GM18873 (cell line): ENCODE results near the gene BBIP1.

Source experiments
- ATAC-seq: cut with Tn5 transposase; IDR thresholded peaks from one replicate; pipeline ENCODE4 v1.9.1; 2021; ENCODE audit warnings: mild to moderate bottlenecking, moderate library complexity, moderate number of reproducible peaks; ENCODE audit not compliant: unreplicated experiment, low FRiP score

BBIP1 gene

DNA sequence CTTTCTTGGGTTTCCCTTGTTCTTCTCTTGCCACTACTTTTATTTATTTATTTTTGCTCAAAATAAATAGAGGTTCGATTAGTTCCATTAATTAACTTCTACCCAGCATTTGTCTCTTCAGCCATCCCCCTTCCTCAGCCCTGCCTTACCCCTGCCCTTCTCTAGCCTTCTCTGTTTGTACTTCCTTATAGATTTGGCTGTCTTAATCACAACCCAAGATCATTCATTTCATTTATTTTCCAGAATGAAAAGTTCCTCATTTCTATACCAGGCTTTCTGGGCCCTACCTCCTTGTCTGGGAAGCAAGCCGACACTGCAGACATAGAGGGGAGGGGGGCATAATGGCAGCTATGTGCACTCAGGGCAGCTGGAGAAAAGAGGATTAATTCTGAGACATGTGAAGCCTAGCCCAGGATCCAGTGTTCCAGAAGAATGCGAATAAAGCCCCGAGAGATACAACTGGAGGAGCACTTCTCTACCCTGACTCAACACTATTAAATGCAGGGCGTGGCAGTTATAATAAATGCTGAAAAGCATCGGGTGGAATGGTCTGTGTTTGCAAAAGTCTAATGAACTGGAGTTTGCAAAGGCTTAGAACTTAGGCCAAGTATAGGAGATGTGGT lies 53.7 kb downstream of the BBIP1 start:
- ATAC-seq = no peak

- peak; percentile 73 for ATAC-seq
Observed at GRCh38 chr10:110864662-110865140, 54.3 kb downstream of the BBIP1 start.

DNA sequence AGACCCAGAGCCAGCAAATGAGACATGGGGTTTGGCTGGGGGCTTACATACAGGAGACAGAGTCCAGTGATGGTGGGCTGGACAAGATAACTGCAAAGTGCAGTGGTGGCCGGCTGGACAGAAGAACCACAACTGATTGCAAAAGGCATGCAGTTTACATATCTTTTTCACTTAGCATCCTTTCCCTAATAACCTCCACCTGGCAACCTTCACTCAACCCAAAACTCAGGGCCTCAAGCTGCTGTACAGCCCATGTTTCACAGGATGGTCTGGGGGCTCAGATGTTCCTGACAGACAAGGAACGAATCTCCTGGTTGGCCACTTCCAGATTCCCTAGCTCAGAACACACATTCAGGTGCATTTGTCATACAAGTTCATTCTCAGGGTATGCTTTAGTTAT lies 55.0 kb downstream of the BBIP1 start:
- no peak for ATAC-seq

DNA sequence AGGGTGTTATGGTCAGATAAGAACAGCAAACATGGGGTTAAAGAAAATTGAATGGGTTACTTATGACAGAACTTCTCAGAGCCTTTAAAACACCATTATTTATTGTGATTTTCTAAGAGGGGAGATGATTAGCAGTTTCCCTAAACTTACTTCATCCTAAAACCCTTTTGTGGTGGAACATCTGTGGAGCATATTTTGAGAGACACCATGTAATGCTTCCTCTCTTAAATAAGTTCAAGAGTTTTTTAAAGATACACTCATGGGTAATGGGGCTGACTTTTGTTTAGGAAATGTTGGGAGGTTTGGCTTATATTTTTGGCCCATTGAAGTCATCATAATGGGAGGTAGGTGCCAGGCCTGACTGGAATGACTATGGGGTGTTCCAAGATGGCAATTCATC lies 55.6 kb downstream of the BBIP1 start:
- no peak for ATAC-seq

DNA sequence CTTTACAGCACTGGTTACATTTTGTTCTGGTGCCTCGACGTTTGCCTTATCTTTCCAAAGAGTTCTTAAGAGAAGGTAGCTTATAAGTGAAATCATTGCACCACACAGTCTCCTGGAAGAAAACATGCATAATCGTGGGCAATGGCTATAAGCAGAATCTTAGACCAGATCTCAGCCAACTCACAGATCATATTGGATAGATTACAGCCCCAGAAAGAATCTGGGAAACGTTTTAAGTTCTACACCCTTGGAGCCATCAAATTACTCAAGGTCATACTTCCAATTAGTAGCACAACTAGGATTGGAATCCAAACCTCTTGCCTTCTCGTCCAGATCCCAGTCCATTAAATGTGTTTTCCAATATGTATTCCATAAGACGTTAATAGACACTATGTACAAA lies 56.0 kb downstream of the BBIP1 start:
- no peak for ATAC-seq

- ATAC-seq = no peak
Observed at GRCh38 chr10:110861930-110862649, 56.9 kb downstream of the BBIP1 start.

DNA sequence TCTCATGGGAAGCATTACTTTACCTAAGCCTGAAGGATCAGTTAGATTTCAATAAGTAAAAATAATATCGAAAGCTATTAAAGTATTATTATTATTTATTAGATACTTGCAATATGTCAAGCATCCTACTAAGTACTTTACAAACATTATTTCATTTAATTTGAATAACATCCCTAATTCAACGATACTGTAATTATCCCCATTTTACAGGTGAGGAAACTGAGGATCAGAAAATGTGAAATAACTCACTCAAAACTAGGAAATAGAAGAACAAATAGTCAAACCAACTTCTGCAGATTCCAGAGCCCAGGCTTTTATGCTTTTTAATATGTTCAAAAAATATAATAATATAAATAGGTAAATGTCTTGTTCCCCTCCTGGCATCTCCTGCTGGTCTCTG lies 57.5 kb downstream of the BBIP1 start:
- no peak for ATAC-seq

GRCh38 chr10:110860576-110861241 lies 58.3 kb downstream of the BBIP1 start:
- no peak for ATAC-seq

- ATAC-seq = no peak
Observed at GRCh38 chr10:110859973-110860376, 59.0 kb downstream of the BBIP1 start.

DNA sequence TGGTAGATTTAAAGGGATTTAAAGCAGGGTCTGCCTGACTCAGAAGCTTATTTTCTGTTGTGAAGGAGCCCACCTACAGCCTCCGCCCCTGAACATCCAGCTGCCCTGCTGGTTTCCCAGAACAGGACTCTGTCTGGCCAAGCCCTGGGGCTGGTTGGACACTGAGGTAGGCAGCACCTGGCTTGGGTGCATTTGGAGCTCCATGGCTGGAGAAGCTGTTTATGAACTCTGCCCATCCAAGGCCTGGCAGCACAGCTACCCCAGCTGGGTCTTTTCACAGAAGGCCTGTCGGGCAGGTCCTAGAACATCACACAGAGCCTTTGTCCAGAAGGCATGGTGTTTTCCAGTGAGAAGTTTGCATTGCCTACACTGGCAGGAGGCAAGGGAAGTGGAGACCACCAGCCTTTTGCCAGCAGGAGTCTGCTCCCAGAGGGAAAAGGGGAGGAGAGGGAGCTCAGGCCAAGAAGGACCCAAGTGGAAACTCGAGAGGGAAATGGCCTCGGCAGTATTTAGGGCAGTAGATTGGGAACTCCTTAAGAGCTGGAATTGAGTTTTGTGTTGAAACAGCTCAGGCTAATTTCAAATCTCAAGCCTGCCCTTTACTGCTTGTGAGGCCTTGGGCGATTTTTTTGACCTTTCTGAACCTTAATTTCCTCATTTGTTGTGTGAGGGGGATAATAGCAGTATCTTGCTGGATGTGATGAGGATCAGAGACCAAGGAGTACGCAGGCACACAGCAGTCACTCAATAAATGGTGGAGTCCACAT lies 59.6 kb downstream of the BBIP1 start:
- no peak for ATAC-seq

GRCh38 chr10:110858297-110858934 lies 60.6 kb downstream of the BBIP1 start:
- ATAC-seq = no peak

DNA sequence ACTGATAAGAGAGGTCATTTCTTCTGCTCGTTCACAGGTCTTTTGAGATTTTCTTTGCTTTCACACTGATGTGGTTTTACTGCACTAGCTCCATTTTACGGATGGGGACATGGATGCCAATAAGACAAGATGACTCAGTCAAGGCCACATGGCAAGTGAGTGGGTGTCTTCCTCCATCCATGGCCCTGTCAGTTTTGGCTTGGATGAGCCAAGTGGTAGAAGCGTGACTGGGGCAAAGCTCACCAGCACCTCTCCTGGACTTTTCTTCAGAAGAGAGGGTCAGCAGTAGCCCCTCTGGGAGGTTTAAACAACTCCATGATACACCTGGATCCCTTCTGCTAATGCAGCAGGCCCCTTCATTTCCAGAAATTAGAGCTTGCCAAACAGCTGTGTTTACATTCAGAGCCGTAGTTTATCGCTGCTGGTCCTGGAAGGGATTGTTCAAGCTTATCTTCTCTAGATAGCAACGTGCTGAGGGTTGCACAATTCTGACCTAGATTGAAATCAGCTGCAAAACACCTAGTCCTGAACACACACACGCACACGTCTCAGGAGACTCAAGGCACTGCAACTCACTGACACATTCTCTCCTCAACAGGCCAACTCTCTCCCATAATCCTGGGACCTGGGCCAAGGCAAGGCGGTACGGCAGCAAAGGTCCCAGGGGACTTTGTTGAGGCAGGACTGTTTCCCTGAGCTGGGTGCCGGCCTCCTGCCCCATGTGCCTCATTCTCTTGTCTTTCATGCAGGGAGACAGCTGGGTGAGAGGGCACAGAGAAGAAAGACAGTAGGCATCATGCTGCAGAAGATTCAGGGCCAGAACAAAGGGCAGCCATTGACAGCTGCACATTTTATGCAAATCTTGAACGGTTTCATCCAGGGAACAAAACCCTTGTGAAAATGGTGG lies 61.5 kb downstream of the BBIP1 start:
- ATAC-seq = no peak

DNA sequence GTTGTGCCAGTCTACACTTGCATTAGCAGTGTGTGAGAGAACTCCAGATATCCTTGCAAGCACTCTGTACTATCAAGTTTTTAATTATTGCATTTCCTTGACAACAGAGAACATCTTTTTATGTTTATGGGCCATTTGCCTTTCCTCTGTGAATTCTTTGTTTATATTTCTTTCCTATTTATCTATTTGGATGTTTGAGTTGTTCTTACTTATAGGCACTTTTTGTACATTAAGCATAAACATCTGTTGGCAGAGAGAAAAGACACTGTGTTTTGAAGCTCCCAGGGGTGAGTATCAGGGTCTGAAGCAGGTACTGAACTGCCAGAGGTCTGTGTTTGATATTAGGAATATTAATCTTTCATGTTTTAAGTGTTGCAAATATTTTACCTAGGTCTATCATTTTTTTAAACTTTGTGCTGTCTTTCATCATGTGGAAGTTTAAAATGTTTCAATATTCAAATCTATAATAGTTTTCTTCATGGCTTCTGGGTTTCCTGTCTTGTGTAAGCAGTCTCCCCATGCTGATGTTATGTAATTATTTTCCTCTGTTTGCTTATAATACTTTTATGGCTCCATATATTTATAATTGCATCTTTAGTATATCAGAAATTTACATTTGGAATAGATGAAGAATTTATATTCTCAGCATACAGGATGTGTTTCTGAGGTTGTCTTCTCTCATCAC lies 64.9 kb downstream of the BBIP1 start:
- no peak for ATAC-seq

- ATAC-seq = no peak
Observed at GRCh38 chr10:110852947-110853346, 66.0 kb downstream of the BBIP1 start.

- no peak for ATAC-seq
Observed at GRCh38 chr10:110852255-110852896, 66.6 kb downstream of the BBIP1 start.

DNA sequence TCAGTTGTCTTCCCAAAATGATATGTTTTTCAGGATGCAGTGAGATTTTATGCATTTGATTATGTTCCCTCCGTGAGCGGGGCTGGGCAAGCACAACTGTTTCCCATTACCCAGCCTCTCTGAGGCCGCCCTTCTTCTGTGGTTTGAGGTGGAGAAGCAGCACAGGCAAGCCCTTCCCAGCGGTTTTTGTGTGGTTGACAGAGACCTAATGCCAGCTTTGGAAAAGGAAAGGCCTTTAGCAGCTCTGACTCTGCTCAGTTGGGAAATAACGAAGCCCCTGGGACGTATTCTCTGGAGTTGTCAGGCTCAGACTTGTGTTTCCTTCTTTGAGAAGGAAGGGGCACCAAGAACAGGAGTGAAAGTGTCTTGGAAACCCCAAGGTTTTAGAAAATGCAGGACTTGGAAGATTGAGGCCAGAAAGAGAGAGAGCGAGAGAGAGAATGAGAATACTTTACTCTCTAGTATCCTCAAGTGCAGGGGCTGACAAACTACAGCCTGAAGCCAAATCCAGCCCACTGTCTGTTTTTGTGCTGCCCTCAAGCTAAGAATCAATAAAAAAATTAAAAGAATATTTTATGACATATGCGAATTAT lies 67.9 kb downstream of the BBIP1 start:
- ATAC-seq = no peak

- no peak for ATAC-seq
Observed at GRCh38 chr10:110850099-110850498, 68.9 kb downstream of the BBIP1 start.
